HG03025 (cell line): ENCODE data around the gene SMIM44.

Experiments used
- ATAC-seq: cut with Tn5 transposase; IDR thresholded peaks from one replicate; pipeline ENCODE4 v1.9.1; 2021; ENCODE audit warnings: mild to moderate bottlenecking, moderate library complexity; ENCODE audit not compliant: unreplicated experiment, low FRiP score

Gene SMIM44

DNA sequence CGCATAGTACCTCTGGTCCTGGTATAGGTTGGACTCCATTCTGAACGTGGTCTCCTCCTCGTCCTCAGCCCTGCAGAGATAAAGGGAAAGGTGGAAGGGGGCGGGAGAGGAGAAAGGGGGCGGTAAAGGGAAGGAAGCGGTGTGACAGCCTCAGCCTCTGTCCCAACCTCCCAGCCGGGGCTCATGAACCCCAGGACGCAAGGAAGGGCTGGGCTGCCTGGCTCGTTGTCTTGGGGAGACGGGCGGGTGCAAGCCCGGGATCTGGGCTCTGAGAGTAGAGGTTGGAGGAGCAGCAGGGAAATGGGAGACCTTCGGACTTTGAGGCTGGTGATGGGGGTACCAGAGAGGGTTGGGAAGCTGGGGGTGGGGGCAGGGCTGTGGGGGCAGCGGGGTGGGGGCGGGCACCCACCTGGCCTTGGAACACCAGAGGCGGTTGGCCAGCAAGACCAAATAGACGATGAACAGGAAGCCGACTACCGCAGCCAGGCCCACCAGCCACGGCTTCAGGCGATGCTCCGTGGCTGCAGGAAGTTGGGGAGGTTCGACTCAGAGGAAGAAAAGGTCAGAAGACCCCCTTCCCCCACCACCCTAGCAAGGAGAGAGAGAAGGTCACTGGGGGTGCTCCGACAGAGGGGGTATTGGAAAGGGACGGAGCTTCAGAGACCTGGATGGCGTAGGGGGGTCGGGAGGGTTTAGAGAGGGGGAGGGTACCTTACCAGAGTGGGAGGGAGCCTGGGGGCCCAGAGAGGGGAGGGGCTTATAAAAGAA lies 4.6 kb downstream of the SMIM44 start:
- no peak for ATAC-seq

DNA sequence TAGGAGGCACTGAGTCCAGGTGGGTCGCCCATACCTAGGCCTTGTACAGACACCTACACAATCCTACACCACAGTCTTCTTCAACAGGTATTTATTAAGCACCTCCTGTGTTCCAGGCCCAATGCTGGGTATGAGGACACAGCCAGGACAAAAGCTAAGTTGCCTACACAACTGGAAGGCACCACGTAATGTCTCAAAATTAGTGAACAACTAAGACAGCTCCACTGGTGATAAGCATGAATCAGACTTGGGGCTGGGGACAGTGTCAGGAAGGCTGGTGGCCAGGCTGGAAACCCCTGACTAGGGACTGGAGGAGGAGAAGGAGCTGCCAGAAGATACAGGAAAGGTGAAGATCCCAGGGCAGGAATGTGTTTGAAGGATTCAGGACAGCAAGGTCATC lies 5.3 kb downstream of the SMIM44 start:
- ATAC-seq: no peak

DNA sequence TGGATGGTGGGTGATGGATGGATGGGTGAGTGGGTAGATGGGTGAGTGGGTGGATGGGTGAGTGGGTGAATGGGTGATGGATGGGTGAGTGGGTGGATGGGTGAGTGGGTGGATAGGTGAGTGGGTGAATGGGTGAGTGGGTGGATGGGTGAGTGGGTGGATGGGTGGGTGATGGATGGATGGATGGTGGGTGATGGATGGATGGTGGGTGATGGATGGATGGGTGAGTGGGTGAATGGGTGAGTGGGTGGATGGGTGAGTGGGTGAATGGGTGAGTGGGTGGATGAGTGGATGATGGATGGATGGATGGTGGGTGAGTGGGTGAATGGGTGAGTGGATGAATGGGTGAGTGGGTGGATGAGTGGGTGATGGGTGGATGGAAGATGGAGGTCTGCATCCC lies 5.7 kb downstream of the SMIM44 start:
- ATAC-seq: no peak

DNA sequence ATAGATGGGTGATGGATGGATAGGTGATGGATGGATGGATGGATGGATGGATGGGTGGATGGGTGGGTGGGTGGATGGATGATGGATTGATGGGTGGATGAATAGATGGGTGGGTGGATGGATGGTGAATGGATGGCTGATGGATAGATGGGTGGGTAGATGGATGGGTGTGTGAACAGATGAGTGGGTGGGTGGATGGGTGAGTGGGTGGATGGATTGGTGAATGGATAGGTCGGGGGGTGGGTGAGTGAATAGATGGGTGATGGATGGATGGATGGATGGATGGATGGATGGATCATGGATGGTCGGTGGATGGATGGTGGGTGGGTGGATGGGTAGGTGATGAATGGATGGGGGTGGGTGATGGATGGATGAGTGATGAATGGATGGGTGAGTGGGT lies 6.4 kb downstream of the SMIM44 start:
- no peak for ATAC-seq

DNA sequence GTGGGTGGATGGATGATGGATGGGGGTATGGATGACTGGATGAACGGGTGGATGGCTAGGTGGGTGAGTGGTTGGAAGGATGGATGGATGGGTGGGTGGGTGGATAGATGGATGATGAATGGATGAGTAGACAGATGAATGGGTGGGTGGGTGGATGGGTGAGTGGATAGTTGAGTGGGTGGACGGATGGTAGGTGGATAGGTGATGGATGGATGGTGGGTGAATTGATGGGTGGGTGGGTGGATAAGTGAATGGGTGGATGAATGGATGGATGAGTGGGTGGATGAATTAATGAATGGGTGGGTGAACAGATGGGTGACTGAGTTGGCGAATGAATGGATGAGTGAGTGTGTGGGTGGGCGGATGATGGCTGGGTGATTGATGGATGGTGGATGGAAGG lies 7.8 kb downstream of the SMIM44 start:
- ATAC-seq: no peak

DNA sequence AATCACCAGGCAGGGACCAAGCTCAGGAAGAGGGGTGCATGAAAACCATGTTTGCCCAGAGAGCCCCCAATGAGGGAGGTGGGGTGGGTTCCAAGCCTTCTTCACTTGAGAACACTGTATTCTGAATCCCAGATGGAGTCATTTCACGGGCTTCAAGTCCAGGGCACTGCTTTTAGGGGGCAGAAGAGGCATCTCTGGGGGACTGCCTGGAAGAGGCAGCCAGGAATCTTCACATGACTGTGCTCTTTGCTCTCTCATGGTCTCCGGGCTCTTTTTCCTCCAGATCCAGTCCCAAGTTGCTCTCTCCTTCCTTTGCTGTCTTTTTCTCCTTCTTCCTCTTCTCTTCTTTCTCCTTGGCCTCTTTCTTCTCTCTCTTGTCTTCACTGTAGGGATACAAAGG lies 8.6 kb downstream of the SMIM44 start:
- no peak for ATAC-seq

DNA sequence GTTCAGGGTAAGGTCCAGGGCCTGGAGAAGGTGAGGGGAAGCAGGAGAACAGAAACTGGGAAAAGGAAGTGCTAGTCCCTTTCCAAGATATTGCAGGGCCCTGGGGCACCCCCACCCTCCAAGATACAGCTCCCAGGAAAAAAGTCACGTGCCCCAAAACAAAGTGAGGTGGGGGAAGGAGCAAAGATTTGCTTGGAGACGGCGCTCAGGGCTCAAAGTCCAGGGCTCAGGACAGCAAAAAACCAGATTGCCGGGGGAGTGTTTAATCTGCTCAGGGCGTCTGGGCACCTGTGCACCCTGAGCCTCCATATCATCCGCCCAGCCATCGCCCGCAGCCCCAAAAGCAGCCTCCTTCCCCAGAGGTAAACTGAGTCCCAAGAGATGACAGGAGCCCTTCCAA lies 9.2 kb downstream of the SMIM44 start:
- ATAC-seq: no peak

DNA sequence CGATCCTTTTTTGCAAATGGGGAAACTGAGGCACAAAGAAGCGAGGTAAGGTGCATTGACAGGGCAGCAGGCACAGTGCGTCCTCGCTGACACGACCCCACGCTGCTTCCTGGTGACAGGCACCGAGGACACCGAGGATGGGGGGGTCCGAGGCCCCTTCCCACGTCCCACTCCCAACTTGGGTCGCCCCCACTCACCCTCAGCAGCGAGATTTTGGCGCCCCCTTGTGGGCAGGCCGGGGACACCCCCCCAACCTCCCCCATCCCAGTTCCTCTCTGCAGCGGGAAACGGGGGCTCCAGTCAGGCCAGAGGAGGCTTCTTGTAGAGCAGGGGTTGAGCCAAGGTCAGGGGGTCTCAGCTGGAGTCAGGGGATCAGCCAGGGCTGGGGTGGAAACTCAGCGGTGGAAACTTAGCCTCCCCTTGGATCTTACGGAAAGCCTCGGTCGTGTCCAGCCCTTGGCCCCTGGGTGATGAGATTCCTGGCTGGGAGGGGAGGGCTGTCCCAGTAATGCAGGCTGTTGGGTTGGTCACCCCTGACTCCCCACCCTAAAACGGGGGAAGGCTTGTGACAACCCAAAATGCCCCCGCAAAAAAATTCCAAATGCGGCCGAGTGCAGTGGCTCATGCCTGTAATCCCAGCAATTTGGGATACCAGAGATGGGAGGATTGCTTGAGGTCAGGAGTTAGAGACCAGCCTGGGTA lies 11.1 kb downstream of the SMIM44 start:
- no peak for ATAC-seq

DNA sequence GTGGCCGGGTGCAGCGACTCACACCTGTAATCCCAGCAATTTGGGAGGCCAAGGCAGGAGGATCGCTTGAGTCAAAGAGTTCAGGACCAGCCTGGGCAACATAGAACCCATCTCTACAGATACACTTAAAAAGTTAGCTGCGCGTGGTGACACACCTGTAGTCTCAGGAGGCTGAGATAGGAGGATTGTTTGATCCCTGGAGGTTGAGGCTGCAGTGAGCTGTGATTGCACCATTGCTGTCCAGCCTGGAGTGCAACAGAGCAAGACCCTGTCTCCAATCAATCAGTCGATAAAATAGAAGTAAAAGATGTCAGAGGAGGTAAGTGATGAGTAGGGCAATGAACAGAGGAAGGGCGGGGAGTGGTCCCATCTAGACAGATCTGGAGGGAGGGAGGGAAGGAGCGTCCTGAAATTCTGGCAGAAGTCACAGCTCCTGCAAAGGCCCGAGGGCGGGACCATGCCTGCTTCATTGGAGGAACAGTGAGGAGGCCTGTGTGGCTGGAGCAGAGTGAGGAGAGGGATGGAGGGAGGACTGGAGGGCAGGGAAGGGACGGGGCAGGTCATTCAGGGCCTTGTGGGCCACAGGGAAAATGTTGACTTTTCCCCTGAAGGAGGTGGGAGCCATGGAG lies 12.6 kb downstream of the SMIM44 start:
- ATAC-seq: no peak

DNA sequence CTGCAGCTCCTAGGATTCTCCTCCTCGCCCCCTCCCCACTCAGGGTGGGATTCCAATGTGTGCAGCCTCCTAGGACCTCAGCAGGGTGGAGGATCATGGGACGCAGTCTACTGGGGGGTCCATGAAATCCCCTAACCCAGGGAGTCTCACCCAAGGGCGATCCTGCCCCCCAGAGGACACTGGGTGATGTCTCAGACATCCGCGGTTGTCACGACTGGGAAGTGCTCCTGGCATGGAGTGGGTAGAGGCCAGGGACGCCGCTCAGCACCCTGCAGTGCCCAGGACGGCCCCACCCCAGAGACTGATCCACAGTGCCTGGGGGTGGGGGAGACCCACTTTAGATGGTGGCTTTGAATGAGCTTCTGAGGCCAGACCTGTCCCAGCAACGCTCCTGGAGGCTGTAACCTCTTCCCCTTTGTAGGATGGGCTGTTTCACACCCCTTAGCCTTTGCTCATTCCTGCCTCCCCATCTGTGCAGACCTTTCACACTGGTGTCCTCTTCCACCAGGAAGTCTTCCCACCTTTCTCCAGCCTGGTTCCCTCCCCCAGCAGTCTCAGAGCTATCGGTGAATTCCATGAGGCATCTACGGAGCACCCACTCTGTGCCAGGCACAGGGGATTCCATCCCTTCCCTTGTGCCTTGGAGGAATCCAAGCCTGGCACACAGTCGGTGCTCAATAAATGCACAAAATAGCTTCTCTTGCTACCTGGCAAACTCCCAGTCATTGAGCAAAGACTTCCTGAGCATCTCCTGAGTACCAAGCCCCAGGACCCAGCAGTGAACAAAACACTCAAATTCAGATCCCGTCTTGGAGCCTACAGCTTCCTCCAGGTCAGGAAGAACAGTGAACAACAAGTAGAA lies 13.4 kb downstream of the SMIM44 start:
- ATAC-seq: no peak

DNA sequence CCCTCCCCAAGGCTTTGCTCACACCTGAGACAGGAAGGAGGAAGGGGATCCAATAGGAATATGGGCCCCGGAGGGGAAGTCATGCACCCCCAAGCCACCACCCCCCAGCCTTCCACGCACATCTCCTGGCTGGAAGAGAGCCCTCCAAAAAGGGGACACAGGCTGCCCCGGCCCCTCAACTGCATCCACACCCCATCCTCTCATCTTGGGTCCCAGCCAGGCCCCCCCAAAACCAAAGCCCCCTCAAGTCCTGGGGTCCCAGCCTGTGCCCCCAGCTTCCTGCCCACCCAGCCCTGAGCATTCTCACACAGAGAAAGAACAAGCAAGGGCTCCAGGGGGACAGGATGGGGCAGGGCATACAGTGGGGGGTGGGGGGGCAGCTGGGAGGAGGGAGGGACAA lies 15.0 kb downstream of the SMIM44 start:
- no peak for ATAC-seq

DNA sequence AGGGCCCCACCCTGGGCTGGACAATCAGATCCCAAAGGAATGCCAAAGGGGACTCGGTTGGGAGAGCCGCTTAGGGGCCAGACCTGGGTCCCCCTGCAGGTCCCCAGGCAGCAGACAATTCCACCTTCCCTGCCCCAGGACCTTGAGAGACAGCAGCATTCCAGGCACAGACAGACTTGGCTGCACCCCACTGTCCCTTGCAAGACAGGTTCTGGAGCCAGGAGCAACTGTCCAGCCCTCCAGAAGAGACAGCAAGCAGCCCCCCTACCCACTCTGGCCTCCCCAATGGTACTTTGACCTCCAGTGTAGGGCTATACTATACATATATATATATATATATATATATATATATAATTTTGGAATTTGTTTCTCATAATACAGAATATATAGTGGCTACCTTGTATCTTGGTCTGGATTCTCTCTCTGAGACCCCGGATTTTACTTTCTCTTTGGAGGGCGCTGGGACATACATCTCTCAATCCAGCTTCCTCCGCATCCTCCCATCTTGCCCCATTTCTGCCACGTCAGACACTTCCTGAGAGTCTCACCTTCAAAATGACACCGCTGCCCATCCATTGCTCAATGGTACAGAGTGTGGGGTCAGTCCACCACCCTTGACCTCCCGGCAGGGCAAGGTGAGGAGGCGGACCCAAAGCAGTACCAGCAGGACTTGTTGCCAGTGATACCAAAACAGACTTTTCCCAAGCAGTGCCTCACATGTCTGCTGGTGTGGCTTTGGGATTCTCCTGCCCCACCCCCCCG lies 15.6 kb downstream of the SMIM44 start:
- ATAC-seq: no peak

DNA sequence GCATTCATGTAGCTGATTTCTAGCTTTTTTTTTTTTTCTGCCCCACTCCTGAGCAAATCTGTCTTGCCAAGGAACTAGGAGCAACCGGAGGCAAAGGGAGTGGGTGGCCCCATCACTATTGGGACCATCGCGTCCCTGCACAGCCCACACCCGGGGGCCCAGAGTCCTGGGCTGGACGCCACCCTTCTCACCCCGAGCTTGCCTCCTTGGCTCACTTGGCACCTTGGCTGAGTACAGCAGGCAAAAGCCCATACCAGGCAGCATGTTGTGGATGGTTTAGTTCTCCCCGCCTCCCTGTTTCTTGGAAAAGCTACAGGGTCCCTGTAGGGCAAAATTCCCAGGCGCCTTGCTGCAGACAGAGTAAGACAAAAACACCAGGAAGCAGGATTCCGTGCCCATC lies 16.6 kb downstream of the SMIM44 start:
- no peak for ATAC-seq

DNA sequence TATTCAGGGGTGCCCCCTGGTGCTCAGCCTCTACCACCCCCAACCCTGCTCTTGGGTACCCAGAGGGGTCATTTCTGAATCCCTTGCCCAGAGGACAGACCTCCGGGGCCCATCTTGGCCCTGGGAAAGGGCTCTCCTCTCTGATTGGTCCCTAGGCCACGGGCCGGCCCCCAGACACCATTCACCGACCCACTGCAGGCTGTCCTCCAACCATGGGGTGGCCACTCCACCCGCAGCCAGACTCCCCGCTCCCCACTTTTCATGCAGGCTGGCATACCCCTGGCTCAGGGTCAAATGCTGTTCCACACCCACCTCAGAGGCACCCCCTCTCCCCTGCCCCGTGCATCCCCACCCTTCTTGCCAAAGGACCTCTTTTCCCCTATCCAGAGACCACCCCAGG lies 17.7 kb downstream of the SMIM44 start:
- no peak for ATAC-seq

DNA sequence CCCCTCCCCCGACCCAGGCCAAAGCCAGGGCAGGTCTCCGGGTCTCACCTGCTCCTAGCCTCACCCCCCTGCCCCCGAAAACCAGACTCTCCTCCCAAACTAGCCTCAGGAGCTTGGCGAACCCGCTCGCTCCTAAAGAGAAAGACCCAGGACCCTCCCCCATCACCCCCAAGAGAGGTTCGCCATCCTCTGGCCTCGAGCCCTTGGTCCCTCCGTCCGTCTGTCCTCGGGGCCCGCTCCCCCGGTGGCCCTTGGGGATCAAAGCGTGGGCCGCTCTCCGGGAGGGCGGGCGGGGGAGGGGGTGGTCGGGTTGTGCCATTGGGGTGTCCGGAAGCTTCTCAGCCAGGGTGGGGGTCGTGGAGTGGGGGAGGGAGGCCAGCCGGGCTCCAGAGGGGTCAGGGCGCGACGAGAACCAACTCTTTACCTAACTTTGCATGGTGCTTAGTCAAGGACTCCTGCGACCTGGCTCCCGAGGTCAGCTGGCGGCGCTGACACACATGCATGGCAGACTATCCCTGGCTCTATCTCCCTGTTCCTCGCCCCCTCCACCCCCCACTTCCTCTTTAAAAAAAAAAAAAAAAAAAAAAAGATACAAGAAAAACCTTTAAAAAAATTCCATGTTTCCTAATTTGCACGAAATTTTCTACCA lies 18.5 kb downstream of the SMIM44 start:
- no peak for ATAC-seq

DNA sequence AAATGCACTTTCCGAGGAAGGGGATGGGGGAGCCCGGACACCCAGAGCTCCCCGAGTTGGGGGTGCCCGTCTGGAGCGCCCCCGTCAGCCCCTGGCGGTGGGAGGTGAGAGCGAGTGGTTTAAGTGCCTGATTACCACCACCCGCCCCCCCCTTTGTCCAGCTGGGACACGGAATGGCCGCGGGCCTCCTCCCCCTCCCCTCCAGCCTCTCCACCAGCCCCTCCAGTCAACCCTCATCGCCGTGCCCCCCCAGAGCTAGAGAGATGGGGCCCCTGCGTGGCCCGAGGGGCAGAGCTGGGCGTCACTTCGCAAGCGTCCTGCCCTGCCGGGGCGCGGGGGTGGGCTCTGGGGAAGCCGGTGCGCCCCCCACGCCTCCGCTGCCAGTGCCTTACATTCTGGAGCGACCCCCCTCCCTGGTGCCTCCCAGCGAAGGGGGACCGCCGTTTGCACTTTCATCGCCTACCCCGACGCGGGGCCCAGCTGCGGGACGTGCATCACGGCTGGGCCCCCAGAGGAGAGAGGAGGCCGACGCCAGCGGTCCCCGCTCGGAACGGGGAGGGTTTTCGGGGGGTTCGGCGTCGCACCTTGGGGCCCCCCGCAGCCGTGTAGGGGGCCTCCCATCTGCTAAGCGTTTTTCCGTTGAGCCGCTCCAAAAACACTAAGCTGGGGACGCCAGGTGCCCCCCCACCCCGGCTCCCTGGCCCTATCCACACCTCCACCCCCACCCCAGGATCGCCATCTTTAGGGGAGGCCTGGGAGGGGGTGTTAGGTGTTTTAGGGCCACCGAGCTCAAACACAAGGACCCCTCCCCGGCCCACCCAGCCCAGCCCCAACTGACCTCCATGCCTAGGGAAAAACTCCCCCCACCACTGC lies 19.3 kb downstream of the SMIM44 start:
- ATAC-seq: no peak

DNA sequence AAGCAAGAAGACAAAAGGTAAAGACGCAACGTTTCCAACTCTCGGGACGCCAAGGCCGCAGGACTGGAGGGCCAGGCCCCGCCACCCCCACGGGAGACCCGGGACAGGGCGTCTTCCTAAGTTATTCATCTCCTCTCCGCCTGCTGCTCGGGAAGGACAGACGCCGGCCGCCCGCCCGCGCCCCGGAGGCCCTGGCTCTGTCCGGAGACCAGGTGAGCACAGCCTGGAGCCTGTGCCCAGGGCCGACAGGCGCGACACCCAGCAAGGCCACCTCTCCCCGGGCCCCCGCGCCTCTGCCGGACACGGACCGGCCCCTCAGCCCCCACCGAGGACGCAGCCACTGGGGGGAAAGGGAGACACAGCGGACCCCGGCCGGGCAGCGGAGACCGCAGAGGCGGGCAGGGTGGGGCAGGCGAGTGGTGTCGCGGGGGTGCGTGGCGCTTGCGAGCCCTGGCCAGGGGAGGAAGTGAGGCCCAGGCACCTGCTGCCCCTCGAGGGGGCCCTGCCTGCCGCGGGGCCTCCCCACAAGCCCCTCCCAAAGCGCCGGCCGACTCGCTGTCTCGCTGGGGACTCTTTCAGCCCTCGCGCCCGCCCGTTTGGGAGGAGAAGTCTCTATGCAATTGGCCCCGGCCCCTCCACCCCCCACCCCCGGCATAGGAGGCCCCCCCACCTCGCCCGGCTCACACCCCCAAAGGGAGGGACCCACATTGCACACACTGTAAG lies 20.1 kb downstream of the SMIM44 start:
- no peak for ATAC-seq

DNA sequence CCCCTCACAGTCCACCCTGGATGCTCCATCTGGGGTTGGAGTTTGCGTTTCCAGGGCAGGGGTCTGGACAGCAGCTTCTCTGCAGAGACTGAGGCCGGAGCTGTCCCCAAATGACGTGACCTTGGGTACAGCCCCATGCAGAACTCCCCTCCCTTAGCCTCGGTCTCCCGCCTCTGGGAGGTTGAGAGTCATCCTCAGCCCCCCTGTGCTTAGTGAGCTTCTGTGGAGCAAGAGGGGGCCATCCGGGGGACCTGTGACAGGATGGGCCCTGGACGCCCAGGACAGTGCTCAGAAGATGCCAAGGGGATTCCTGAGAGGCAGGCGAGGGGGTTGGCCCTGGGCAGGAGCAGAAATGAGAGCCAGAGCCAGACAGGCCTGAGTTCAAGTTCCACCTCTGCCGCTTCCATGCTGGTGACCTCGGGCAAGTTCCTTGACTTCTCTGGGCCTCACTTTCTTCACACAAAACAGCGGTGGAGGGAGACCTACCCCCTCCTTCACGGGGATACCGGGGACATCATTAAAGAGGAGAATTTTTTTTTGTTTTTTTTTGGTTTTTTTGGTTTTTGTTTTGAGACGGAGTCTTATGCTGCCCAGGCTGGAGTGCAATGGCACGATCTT lies 23.2 kb downstream of the SMIM44 start:
- no peak for ATAC-seq
